Stimulated activated CD4-positive, alpha-beta T cell treated with anti-CD3 and anti-CD28 coated beads, Interleukin-15, amount 100 ng/mL, for 24 hours (primary cell): ENCODE data around the gene RNF19B.
"Not testable (repeated sequence)": the region's sequence is repeated elsewhere in the genome, so short reads cannot be mapped to it uniquely, and the experiment has no call there.

Source experiments
- DNase-seq: peaks from one replicate; pipeline ENCODE4 v3.0.0-alpha.2; 2020

Gene RNF19B

DNA sequence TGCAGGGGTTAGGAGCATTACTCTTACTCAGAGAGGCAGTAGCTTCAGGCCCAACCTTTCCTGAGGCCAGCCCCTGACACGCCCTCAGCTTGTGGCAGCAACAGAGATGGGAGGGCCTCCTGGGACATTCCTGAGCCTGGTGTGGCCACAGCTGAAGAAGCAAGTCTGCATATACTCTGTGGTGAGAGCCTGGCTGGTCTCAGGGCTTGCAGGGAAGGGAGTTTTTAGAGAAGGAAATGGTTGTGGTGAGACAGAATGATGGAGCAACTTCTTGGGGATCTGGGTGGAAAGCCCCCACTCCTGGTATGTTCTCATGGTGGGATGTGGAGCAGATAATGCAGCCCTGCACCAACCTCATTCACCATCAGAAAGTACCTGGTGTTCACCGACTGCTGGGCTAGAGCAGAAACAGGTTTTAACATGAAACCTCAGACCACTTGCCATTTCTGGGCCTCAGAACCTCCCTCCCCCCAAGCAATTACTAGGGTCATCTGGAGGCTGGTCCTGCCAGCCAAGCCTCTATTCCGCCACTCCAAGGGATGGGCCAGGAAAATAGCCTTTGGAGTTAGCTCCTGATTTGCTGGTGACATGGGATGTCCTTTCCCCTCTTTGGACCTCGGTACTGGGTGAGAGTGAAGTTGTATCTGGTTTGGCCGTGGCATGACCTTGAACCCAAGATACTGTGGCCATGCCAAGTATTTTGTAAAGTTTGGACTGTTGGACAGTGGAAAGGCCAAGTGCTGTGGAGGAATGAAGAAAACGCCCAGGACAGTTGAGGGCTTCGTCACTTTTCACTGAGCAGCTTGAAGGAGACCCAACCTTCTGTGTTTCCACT, 28.1 kb upstream of the RNF19B start:
- peak; percentile 80 for DNase-seq

- no peak for DNase-seq
These were observed 27.3 kb upstream of the RNF19B start for GRCh38 chr1:32991819-32992488.

GRCh38 chr1:32991386-32991785, 26.8 kb upstream of the RNF19B start:
- no peak for DNase-seq

- no peak for DNase-seq
These were observed 26.3 kb upstream of the RNF19B start for GRCh38 chr1:32990887-32991286.

- DNase-seq = peak; percentile 71
These were observed 24.8 kb upstream of the RNF19B start for GRCh38 chr1:32989160-32990050.

- DNase-seq = no peak
These were observed 24.1 kb upstream of the RNF19B start for GRCh38 chr1:32988665-32989064.

DNA sequence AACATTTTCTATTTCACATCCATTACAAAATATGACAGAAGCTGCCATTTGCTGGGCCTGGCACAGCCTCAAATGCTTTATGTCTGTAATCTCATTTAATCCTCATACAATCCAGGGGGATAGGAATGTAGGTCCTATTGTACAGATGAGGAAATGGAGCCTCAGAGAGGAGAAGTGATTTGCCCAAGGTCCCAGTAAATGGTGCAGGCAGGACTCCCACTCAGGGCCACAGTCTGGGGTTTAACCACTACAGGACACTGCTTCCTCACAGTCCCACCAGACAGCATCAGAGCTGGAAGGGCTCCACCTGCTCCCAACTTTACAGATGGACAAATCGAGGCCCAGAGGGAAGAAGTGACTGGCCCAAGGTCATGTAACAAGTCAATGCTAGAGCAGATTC, 20.6 kb upstream of the RNF19B start:
- DNase-seq = no peak

DNA sequence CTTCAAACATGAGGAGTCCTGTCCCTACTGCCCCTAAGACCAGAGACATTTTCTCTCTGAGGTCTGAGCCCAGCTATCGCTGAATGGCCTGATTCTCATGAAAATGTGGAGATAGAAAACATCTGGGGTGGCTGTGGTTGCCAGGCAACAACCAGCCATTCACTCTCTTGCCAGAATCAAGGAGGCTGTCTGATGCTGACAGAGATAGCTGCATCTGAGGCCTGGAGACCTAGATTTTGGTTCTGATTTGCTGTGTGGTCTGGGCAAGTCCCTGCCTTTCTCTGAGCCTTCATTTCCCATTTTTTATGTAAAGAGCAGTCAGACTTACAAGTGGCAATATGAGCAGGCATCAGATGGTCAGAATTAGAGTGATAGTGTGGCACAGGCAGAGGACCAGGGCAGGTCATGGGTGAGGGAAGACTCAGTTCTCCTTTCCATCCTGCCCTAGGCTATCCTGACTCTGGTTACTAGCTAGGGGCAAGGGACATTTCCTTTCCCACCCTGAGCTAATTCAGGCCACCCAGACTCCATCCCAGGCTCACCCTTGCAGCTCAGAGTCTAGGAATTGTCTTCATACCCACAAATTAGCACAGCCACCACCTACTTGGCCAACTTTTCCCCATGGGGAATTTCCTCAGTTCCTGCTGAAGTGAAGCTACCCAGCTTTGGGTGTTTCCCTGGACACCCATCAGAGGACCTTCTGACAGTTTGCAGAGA, 20.0 kb upstream of the RNF19B start:
- no peak for DNase-seq

DNA sequence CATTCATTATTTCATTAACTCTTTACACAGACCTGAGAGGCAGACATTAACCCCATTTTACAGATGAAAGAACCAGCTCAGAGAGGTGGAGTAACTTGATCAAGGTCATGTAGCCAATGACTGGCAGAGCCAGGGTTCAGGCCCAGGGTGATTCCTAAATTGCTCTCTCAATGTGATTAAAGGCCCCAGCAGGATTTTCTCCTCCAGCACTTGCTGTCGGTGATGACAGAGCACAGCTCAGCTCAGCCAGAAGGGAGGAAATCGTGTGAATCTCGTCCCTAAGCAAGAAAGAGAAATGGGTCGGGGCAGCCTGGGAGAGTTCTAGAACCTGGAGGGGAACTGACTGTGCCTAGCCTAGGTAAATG, 19.5 kb upstream of the RNF19B start:
- no peak for DNase-seq

DNA sequence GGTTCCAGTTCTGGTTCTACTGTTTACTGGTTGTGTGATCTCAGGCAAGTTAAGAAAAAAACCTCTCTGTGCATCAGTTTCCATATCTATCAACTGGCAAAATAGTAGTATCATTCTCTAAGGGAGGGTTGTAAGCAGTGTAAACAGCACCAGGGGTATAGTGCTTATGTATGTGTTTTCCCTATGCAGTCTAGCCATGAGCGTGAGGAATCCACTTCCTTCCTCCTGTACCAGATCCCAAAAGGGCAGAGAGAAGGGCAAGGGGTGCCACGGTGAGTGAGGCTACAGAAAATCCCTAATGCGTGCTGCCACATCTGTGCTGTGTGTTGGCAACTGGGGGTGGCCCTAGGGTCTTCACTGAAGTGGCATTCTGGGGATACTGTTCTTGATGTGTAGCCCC, 18.4 kb upstream of the RNF19B start:
- DNase-seq = no peak

DNA sequence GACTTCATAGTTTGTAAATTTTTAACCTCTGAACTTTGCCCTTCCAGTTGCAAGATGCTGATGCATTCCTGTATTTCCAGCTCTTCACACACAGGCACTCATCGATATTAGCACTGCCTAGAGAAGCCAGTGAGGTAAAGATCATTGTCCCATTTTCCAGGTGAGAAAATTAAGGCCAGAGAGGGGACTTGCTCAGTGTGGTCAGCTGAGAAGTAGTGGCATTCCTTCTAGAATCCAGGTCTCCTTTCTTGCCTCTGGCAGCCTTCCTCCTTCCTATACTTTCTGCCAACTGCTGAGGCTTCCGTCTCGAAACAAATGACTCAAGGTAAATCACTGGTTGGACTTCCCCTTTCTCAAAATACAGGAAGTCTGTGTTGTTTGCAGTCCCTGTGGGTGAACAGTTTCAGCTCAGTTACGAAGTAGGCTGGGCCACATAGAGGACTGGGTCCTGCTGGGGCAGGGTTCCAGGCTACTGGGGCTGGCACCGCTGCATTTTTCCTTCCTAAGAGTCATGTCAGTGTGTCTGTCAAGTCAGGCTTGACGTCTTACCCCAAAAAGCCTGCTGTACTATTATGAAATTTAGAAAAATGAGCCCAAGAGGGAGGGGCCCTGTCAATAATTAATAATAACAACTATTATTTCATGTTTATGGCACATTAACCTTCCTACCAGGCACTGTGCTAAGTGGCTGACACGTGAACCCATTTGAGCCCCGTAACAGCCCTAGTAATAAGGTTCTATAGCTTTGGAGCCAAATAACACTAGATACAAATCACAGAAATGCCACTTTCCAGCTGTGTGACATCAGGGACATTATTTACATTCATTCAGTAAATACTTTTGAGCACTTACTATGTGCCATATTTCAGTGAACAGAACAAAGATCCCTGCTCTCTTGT, 16.6 kb upstream of the RNF19B start:
- peak; percentile 74 for DNase-seq

GRCh38 chr1:32980080-32980479, 15.5 kb upstream of the RNF19B start:
- DNase-seq = no peak

- no peak for DNase-seq
These were observed 14.2 kb upstream of the RNF19B start for GRCh38 chr1:32978854-32979253.

GRCh38 chr1:32977546-32978087, 13.0 kb upstream of the RNF19B start:
- DNase-seq = no peak

GRCh38 chr1:32975055-32975454, 10.4 kb upstream of the RNF19B start:
- not testable (repeated sequence) for DNase-seq

- DNase-seq = not testable (repeated sequence)
These were observed 8.8 kb upstream of the RNF19B start for GRCh38 chr1:32973458-32973857.

GRCh38 chr1:32972814-32973428, 8.3 kb upstream of the RNF19B start:
- peak; percentile 19 for DNase-seq

GRCh38 chr1:32971576-32971975, 7.0 kb upstream of the RNF19B start:
- no peak for DNase-seq

GRCh38 chr1:32971156-32971555, 6.5 kb upstream of the RNF19B start:
- DNase-seq = no peak

- DNase-seq = no peak
These were observed 5.0 kb upstream of the RNF19B start for GRCh38 chr1:32969566-32969965.
